Fibroblast of pulmonary artery (primary cell): ENCODE measurements around the gene FBXL13.
"Not testable (repeated sequence)": the region's sequence is repeated elsewhere in the genome, so short reads cannot be mapped to it uniquely, and the experiment has no call there.

Experiments
- DNase-seq: peaks from one replicate; pipeline ENCODE4 v3.0.0-alpha.2; 2010; ENCODE audit warnings: low read depth
- H3K4me3 ChIP-seq: replicated peaks from 2 replicates; pipeline ENCODE4 v1.5.1; 2011; ENCODE audit warnings: low read depth, mild to moderate bottlenecking, control low read depth, low read length, moderate library complexity
- TF ChIP-seq, protein P1 (sequence below): IDR thresholded peaks from 2 replicates; pipeline ENCODE4 v1.5.1; 2011; ENCODE audit warnings: mild to moderate bottlenecking, control low read depth, low read length, inconsistent platforms; ENCODE audit errors: missing control alignments

The FBXL13 gene

DNA sequence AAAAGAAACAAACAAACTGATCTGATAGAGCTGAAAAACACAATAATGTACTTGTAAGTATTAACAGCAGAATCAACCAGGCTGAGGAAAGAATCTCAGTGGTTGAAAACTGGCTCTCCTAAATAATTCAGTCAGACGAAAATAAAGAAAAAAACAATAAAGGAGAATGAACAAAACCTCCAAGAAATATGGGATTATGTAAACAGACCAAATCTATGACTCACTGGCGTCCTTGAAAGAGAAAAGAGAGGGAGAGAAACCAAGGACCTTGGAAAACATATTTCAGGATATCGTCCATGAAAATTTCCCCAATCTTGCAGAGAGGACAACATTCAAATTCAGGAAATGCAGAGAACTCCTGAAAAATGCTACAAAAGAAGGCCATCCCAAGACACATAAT lies 62.9 kb downstream of the FBXL13 start:
- H3K4me3 ChIP-seq: no peak overlapping the region
- TF ChIP-seq, protein P1, sequence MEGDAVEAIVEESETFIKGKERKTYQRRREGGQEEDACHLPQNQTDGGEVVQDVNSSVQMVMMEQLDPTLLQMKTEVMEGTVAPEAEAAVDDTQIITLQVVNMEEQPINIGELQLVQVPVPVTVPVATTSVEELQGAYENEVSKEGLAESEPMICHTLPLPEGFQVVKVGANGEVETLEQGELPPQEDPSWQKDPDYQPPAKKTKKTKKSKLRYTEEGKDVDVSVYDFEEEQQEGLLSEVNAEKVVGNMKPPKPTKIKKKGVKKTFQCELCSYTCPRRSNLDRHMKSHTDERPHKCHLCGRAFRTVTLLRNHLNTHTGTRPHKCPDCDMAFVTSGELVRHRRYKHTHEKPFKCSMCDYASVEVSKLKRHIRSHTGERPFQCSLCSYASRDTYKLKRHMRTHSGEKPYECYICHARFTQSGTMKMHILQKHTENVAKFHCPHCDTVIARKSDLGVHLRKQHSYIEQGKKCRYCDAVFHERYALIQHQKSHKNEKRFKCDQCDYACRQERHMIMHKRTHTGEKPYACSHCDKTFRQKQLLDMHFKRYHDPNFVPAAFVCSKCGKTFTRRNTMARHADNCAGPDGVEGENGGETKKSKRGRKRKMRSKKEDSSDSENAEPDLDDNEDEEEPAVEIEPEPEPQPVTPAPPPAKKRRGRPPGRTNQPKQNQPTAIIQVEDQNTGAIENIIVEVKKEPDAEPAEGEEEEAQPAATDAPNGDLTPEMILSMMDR: no peak
- peak; percentile 42 for DNase-seq

DNA sequence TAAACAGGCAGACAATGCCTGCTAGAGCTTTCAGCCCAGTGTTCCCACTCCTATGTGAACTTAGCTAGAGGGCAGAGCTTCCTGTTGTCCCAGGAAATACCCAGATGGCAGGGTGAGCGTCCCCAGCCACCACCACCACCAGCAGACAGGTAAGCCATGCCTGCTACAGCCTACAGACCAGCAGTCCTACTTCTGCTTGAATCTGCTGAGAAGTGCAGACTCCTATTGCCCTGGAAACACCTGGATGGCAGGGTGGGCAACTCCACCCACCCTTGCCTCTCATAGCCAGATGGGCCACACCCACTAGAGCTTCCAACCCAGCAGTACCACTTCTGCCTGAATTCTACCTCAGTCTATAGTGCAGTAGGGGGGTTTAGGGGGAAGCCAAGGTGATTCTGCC lies 64.4 kb downstream of the FBXL13 start:
- no peak overlapping the region for H3K4me3 ChIP-seq
- no peak for DNase-seq
- TF ChIP-seq, protein P1: no peak

DNA sequence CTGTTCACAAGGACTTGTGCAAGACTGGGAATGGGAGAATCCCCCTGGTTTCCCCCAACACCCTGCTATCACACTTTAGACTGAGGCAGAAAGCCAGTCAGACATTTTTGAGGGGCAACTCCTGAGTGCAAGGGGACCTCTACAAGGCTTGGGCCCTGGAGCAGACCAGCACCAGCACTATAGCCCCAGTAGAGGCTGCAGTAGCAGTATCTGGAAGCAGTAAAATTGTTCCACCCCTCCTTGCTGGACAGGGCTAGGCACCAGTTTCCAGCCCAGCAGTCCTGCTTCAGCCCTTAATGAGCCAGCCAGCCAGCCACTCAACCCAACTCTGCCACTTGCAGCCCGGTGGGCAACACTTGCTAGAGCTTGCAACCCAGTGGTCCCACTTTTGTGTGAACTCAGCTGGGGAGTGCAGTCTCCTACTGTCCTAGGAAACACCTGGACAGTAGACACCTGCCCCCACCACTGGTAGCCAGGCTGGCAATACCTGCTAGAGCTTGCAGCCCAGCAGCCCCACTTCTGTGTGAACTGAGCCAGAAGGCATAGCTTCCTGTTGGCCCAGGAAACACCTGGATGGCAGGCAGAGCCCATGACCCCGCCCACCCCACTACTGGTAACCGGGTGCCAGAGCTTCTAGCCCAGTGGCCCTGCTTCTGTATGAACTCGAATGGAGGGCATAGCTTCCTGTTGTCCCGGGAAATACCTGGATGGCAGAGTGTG lies 65.0 kb downstream of the FBXL13 start:
- no peak for DNase-seq
- H3K4me3 ChIP-seq: no peak overlapping the region
- TF ChIP-seq, protein P1: no peak

DNA sequence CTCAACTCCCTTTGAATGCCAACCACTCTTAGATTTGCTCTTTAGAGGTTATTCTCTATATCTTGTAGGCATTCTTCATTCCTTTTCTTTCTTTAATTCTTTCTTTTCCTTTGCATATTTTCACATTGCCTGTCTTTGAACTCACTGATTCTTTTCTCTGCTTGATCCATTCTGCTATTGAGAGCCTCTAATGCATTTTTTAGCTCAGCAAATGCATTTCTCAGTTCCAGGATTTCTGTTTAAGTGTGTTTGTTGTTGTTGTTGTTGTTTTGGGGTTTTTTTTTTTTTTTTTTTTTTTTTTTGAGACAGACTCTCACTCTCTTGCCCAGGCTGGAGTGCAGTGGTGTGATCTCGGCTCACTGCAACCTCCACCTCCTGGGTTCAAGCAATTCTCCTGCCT lies 71.6 kb downstream of the FBXL13 start:
- no peak overlapping the region for H3K4me3 ChIP-seq
- TF ChIP-seq, protein P1: no peak
- DNase-seq: peak; percentile 16

DNA sequence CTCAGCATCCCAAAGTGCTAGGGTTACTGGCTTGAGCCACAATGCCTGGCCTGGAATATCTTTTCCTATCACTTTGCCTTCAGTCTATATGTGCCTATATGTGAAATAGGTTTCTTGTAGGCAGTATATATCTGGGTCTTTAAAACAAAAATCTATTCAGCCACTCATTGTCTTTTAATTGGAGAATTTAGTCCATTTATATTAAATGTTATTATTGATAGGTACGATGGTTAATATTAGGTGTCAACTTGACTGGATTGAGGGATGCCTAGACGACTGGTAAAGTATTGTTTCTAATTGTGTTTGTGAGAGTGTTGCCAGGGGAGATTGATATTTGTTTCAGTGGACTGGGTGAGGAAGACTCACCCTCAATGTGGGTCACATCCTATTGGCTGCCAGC lies 73.4 kb downstream of the FBXL13 start:
- TF ChIP-seq, protein P1: no peak
- no peak for DNase-seq

DNA sequence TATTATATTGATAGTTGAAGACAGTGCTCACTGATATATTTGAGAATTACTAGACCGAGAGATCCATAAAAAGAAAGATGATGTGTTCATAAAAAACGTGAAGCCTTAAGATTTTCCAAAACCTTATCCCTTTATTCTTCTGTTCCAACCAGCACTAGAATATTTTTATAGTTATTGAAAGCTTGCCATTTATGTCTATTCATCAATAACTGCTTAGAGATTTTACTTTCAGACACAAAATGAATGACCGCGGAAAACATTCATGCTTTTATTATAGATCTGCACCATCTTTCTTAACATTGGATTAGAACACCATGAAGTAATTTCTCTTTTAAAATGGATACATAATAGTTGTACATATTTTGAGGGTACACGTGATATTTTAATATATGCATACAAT lies 77.6 kb downstream of the FBXL13 start:
- TF ChIP-seq, protein P1: no peak
- no peak overlapping the region for H3K4me3 ChIP-seq
- no peak for DNase-seq

More for the DNA sequence above, 73.4 kb downstream of the FBXL13 start:
- no peak overlapping the region for H3K4me3 ChIP-seq

DNA sequence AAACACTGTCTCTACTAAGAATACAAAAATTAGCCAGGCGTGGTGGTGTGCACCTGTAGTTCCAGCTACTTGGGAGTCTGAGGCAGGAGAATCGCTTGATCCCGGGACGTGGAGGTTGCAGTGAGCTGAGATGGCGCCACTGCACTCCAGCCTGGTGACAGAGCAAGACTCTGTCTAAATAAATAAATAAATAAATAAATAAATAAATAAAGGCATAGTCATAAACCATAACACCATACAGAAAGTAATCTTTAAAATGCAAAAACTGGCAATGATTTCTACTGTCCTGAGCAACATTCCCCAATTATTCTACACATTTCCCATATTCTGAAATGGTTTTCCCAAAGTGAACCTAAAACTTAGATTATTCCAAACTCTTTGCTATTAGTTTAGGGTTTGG lies 79.0 kb downstream of the FBXL13 start:
- not testable (repeated sequence) for H3K4me3 ChIP-seq, DNase-seq
